MG63 (cell line): Measurements from ENCODE around the gene PSMD7. TPM values are rescaled to one million over a fixed set of nuclear protein-coding genes. Genes with fewer than 3 reads are reported as not detected.

ENCODE experiments used
- DNase-seq: peaks from one replicate; pipeline ENCODE4 v3.0.0-alpha.2; 2020
- H3K27me3 ChIP-seq: fragments of 250-450 bp; sonication (Bioruptor Pico); 2 replicates; pipeline ENCODE4 v1.5.1; 2020; ENCODE audit warnings: mild to moderate bottlenecking, moderate library complexity
- H3K36me3 ChIP-seq: fragments of 250-450 bp; sonication (Bioruptor Pico); 2 replicates; pipeline ENCODE4 v1.5.1; 2020; ENCODE audit warnings: mild to moderate bottlenecking, moderate library complexity
- H3K4me3 ChIP-seq: fragments of 250-450 bp; sonication (Bioruptor Pico); 2 replicates; pipeline ENCODE4 v1.5.1; 2020; ENCODE audit warnings: mild to moderate bottlenecking, moderate library complexity
- H3K9me3 ChIP-seq: fragments of 250-450 bp; sonication (Bioruptor Pico); 2 replicates; pipeline ENCODE4 v1.5.1; 2020; ENCODE audit warnings: mild to moderate bottlenecking, moderate library complexity
- total RNA-seq: library from RNA; depleted of rRNA; stranded (reverse); fragments of >200 nt; shearing (Covaris generic); gene quantifications from 2 replicates; pipeline ENCODE4 v1.2.3, GENCODE V29; 2014; ENCODE audit warnings: low replicate concordance; rRNA removed

PSMD7 gene
- total RNA-seq: 121 and 283 TPM in 2 replicates

DNA sequence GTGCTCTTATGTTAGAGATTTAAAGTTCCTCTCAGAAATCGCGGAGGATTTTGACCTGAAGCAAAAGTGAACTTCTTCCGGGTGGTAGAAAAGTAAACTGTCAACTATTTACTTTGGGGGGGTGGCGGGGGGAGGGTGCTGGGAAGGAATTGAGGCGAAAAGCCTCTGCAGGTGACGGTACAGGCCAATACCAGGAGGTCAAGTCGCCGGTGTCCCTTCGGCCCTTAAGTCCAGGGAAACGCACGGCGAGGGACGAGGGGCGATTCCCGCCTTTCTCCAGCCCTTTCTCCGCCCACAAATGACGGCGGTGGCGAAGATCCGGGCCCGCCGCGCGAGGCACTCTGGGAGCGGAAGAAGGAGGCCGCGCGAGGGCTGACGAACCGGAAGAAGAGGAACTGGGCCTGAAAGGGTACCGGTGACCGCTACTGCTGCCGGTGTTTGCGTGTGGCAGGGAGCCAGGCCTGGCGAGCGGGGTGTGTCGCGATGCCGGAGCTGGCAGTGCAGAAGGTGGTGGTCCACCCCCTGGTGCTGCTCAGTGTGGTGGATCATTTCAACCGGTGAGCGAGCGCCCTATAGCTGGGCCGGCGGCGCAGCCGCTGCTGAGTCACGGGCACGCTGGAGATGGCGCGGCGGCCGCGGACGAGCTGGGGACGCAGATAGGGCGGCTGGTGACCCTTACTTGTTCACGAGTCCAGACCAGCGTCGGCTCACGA is at the start of gene PSMD7:
Gene PSMD7, plus strand, starts transcription at position 383 of the 713 bp plus-strand sequence. Its CDS starts 101 bp downstream, at position 484.
- no peaks in the 10 kb centered on the region for H3K9me3 ChIP-seq
- H3K27me3 ChIP-seq: no peaks in the 10 kb centered on the region
- H3K36me3 ChIP-seq: peaks cover 34% of the 10 kb centered on the region
- H3K4me3 ChIP-seq: peak within 1 kb of the TSS; percentile 88
- DNase-seq: peak; percentile 90

DNA sequence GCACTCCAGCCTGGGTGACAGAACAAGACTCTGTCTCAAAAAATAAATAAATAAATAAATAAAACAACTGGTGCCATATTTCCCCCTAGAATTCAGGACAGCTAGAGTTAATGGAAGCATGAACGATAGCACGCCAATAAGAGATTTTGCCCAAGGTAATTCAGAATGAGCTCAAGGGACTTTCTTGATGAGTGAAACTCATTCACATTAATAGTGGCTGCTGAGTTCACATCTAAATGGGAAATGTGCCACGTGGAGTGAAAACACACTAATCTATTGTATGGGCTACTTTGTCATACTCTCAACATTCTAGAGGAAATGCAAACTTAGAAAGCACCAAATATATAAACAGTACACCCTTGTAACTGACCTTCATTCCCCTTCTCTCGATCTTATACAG is 47.4 kb upstream of the PSMD7 start:
- Histone ChIP-seq H3K9me3 (no peaks in the 10 kb centered on the region), H3K36me3 (no peaks in the 10 kb centered on the region), H3K27me3 (no peaks in the 10 kb centered on the region), H3K4me3 (no peak overlapping the region)
- no peak for DNase-seq

DNA sequence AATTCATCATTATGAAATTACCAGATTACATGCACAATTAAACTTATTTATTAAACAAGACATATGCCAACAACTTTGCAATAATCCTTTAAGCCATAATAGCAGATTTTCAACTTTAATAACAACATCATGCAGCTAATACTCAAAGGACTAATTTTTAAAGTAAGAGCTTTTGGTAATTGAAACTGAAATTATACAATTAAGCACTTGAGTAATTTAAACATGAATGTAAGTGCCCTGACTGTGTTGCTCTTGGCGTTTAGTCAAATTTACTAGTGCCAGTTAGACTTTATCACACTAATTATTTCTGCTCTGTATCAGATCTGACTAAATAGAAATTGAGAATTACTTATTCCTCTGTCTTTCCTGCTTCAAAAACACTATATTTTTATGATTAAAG is 46.8 kb upstream of the PSMD7 start:
- Histone ChIP-seq H3K27me3 (no peaks in the 10 kb centered on the region), H3K4me3 (no peak overlapping the region), H3K9me3 (no peaks in the 10 kb centered on the region), H3K36me3 (no peaks in the 10 kb centered on the region)
- DNase-seq: no peak

DNA sequence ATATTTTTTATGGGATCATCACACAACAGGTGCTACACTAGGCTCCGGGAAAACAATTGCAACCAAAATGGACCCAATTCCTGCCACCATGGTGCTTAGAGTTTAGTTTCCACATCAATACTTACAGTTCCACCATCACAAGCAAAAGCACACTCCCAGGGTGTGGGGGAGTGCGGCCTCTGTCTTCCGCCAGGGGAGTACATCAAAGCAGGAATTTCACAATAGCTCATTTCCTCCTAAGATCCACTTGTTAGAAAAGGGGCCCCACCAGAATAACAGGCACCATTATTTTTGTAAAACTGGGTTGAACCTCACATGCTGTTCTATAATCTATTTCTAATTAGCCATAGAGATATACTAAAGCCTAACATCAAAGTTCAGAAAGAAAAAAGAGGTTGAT is 44.3 kb upstream of the PSMD7 start:
- H3K36me3 ChIP-seq: no peaks in the 10 kb centered on the region

DNA sequence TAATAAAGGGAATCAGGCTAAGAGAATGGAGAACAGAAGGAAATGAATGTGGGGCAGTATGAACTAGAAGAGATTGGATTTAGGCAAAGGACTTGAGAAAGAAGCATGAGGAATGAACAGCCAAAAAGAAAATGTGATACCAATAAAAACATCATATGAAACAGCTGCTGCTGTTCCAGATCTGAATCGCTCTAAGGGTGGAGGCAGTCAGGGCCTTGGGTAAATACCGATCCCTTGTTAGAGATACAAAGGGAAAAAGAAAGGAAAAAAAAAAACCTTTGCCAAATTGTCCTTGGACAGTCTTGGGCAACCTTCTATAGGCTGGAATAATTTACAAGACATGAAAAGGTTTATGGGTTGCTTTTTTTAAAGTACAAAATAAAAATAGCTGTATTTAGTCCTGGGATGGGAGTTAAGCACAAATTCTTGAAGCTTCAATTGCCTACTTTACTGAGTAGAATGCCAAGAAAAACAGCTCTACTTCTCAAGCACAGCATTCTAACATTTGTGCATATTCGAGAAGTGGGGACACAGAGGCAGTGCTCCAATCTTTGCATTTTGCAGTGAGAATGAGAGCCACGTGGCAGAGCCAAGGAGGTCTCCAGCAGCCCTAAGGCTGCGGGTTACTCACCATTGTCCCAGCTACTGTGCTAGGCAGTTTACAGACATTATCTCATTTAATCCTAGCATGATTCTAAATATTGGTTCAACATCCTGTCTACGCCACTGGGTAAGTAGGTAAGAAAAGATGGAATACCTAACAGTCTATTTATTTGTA is 43.3 kb upstream of the PSMD7 start:
- no peaks in the 10 kb centered on the region for H3K27me3 ChIP-seq
- no peak overlapping the region for H3K4me3 ChIP-seq
- H3K36me3 ChIP-seq: no peaks in the 10 kb centered on the region
- no peak for DNase-seq
- no peaks in the 10 kb centered on the region for H3K9me3 ChIP-seq

More for the DNA sequence above, 44.3 kb upstream of the PSMD7 start:
- no peaks in the 10 kb centered on the region for H3K9me3 ChIP-seq
- no peaks in the 10 kb centered on the region for H3K27me3 ChIP-seq
- H3K4me3 ChIP-seq: no peak overlapping the region
- DNase-seq: no peak

DNA sequence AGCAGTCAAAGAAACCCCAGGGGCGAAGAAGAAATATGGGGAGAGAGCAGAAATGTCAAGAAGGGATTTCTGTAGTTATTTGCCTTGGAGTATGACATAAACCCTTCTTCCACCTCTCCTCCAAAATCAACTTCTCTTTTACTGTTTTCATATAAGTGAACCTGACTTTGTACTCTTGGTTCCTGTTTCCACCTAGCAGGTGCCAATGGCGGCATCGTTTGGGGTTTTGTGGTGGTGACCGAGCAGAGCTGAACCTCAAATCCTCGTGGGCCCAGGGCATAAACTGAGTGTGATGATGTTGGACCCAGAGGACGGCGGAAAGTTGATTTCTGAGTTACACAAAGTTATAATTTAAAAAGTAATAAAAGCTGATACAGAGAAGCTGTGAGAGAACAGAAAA is 39.6 kb upstream of the PSMD7 start:
- no peaks in the 10 kb centered on the region for H3K27me3 ChIP-seq
- H3K36me3 ChIP-seq: no peaks in the 10 kb centered on the region
- H3K9me3 ChIP-seq: no peaks in the 10 kb centered on the region
- H3K4me3 ChIP-seq: no peak overlapping the region
- DNase-seq: no peak

DNA sequence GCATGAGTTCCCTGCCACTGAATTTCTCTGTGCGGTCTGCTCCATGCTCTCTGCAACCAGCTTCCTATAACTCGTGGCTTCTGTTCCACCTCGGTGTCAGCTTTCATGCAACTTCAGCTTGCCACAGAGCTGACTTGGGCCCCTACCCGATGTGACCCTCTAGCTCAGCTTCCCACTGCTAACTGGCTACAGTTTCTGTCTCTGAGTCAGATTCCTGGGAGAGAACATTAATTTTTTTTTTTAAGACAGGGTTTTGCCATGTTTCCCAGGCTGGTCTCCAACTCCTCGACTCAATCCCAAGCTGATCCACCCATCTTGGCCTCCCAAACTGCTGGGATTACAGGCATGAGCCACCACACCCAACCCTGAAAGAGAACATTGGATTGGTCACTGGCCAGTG is 35.5 kb upstream of the PSMD7 start:
- H3K36me3 ChIP-seq: no peaks in the 10 kb centered on the region
- no peak overlapping the region for H3K4me3 ChIP-seq
- no peaks in the 10 kb centered on the region for H3K27me3 ChIP-seq
- peak; percentile 4 for DNase-seq
- H3K9me3 ChIP-seq: no peaks in the 10 kb centered on the region

DNA sequence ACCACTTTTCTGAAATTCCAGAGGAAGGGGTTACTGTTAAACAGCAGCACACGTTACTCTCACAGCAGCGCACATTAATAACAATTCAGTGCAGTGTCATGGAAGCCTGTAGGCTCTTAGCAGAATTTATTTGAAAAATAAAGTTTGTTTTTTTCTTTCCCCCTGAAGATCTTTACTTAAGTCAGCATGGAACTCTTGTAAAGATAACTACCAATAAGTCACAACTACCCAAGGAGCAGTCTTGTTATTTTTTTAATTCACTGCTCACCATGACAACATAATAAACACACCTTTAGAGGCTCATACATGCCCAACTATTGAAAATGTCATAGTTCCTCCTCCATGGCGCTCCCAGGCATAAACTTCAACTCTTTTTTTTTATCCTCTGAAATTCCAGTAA is 31.8 kb upstream of the PSMD7 start:
- Histone ChIP-seq H3K4me3 (no peak overlapping the region), H3K9me3 (no peaks in the 10 kb centered on the region), H3K27me3 (no peaks in the 10 kb centered on the region), H3K36me3 (no peaks in the 10 kb centered on the region)
- DNase-seq: no peak

DNA sequence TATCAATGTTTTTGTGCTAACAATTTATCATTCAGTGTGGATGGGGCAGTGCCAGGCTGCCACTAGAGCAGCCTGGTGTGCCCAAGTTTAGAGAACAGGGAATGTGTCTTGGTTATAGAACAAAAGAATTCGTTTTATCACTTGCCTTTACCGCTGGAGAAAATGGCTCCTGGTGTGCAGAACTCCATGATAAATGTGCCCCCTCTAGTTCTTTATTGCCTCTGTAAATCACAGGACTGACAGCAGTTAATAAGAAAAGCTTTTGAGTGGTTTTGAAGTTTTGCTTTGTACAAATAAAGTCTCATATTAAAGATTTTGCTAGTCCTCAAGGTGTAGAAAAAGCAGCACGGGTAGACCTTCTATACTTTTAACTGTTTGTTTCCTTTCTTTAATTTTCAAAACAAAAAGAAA is 28.2 kb upstream of the PSMD7 start:
- Histone ChIP-seq H3K9me3 (no peaks in the 10 kb centered on the region), H3K36me3 (no peaks in the 10 kb centered on the region), H3K27me3 (no peaks in the 10 kb centered on the region), H3K4me3 (no peak overlapping the region)
- no peak for DNase-seq

DNA sequence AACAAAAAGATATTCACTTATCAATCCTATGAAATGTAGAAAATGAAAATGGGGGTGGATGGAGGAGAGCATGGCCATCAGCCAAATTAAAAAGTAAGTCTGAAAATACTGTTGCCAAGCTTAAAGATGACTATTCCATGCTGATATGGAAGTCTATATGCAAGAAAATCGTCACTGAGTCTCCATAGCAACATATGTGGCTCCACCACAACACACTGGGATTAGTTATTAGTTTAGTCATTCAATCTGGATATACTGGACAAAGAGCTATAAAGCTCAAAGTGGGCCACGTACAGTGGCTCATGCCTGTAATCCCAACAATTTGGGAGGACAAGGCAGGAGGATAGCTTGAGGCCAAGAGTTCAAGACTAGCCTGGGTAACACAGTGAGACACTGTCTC is 24.7 kb upstream of the PSMD7 start:
- no peaks in the 10 kb centered on the region for H3K36me3 ChIP-seq
- no peaks in the 10 kb centered on the region for H3K9me3 ChIP-seq
- DNase-seq: no peak

DNA sequence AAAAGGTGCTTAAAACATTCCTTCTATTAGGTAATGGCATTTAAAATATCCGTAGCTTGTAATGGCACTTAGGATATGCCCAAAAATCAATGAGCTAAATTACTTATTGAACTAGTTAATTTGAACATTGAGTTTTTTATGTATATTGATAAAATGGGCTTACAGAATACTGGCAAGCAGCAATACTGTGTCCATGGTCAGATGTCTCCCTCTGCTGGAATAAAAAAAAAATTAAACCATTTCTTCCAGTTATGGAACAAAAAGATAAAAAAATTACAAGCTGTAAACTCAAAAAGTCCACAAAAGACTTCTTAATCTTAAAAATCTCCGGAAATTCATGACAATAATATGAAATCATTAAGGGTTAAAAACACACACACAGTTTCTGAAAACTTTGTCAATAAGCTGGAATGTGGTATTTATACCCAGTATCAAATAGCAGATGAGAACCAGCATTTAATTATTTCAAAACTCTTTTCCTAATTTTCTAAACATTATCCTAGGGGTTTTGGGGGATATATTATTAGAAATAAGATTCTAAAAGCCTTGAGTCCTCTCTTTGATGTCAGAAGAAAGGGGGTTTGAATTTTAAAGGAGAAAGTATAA is 21.5 kb upstream of the PSMD7 start:
- Histone ChIP-seq H3K27me3 (no peaks in the 10 kb centered on the region), H3K9me3 (no peaks in the 10 kb centered on the region), H3K36me3 (no peaks in the 10 kb centered on the region), H3K4me3 (no peak overlapping the region)
- no peak for DNase-seq

More for the DNA sequence above, 24.7 kb upstream of the PSMD7 start:
- no peak overlapping the region for H3K4me3 ChIP-seq
- no peaks in the 10 kb centered on the region for H3K27me3 ChIP-seq

DNA sequence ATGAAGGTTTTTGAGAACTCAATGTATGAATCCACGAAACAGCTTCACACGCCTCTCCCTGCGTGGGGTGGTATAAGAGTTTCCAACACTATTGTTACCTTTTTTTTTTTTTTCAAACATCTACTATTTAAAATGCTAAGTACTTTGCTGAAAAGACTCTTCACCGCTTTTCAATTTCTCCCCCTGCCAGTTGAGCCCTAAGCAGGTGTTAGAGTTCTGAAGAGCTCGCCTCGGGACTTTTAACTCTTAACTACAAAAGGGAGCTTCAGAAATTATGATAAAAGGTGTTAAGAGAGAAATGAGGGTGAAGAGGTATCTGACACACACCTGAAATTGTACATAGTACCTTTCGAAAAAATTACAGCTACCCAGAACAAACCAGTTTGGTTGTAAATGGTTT is 20.9 kb upstream of the PSMD7 start:
- no peaks in the 10 kb centered on the region for H3K36me3 ChIP-seq
- H3K9me3 ChIP-seq: no peaks in the 10 kb centered on the region
- no peak overlapping the region for H3K4me3 ChIP-seq
- no peak for DNase-seq
- no peaks in the 10 kb centered on the region for H3K27me3 ChIP-seq

DNA sequence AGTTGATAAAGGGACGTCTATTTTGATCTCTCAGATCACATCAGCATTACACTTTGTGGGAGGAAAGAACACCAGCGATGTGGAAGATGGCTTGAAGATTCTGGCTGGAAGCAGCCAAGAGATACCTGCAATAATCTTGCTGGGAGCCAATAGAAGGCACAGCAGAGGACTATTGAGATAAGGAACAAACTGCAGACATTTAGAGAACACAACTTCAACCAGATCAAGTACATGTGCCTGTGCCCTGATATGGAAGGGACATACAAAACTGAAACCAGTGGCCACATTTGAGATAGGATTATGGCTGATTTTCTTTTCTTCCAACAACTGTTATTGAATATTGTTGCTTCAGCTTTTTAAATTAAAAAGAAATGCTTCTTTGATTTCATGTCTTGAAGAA is 18.6 kb upstream of the PSMD7 start:
- no peak overlapping the region for H3K4me3 ChIP-seq
- H3K36me3 ChIP-seq: no peaks in the 10 kb centered on the region
- DNase-seq: no peak

DNA sequence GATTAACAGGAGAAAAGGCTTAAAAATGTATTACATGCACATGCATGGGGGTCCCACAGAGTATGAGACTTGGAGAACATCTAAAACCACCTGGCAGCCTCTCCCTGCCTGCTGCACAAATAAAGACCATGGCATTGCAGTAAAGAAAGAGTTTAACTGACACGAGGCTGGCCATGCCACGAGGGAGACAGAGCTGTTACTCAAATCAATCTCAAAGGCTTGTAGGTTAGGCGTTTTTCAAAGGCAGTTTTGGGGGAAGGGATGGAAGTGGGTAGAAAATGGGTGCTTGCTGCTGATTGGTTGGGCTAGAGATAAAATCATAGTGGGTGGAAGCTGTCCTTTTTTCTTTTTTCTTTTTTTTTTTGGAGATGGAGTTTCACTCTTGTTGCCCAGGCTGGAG is 17.3 kb upstream of the PSMD7 start:
- no peaks in the 10 kb centered on the region for H3K9me3 ChIP-seq
- H3K27me3 ChIP-seq: no peaks in the 10 kb centered on the region
- no peak for DNase-seq
- H3K36me3 ChIP-seq: no peaks in the 10 kb centered on the region
- no peak overlapping the region for H3K4me3 ChIP-seq

More for the DNA sequence above, 18.6 kb upstream of the PSMD7 start:
- H3K9me3 ChIP-seq: no peaks in the 10 kb centered on the region
- no peaks in the 10 kb centered on the region for H3K27me3 ChIP-seq

DNA sequence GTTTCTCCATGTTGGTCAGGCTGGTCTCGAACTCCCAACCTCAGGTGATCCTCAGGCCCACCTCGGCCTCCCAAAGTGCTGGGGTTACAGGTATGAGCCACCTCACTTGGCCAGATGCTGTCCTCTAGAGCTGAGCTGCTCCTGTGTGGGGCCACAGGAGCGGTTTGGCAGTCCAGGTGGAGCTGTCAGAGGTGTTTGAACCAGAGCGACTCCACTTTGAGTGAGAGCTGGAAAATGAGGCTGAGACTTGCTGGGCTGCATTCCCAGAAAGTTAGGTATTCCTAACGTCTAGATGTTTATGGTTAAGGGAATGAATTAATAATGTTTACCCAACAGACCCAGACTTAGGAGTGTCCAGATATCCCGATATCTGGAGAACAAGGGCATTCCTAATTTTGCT is 16.8 kb upstream of the PSMD7 start:
- Histone ChIP-seq H3K4me3 (no peak overlapping the region), H3K27me3 (no peaks in the 10 kb centered on the region), H3K9me3 (no peaks in the 10 kb centered on the region), H3K36me3 (no peaks in the 10 kb centered on the region)
- no peak for DNase-seq

DNA sequence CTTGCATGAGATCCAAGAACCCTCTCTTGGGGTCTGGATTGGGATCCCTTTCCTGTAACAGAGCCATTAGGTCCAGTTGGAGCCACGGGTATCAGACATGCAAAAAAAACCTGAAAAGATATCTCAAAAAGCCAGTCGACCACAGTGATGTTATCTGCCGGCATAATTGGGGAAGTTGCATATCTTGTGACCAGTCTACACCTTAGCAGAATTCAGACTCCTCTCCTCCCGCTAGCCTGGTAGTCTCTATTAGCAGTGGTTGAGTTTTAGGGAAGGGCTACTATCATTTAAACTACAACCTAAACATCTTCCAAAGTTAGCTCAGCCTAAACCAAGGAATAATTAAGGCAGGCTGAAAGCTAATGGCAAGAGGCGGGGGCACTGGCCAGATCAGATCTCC is 16.2 kb upstream of the PSMD7 start:
- Histone ChIP-seq H3K9me3 (no peaks in the 10 kb centered on the region), H3K4me3 (no peak overlapping the region), H3K27me3 (no peaks in the 10 kb centered on the region), H3K36me3 (no peaks in the 10 kb centered on the region)
- DNase-seq: no peak

DNA sequence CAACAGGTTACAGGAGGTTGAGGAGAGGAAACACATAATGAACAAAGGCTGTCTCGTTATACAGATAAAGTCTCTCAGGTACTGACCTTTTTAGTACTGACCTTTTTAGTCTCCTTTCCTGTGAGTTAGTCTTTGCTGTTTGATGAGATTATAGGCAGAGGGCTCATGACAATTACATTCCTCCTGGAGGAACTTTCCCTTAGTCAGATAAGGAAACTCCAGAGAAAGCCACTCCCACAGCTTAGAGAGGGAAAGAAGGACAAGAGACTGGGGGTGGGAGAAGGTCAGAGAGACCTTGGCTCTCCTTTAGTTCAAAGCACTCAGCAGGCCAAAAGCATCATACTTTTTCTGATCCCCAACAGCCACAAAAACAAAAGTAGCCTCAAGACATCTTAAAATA is 15.3 kb upstream of the PSMD7 start:
- Histone ChIP-seq H3K27me3 (no peaks in the 10 kb centered on the region), H3K4me3 (no peak overlapping the region), H3K9me3 (no peaks in the 10 kb centered on the region), H3K36me3 (no peaks in the 10 kb centered on the region)
- DNase-seq: no peak
